Muscle layer of colon (tissue), 2 donors: ENCODE results near the gene CECR2.

Experiments
- H3K27ac ChIP-seq: one replicate; pipeline ENCODE4 v1.7.0; 2013; ENCODE audit warnings: low read depth, mild to moderate bottlenecking, low read length, moderate library complexity
- H3K27me3 ChIP-seq, 2 donors: one replicate each; pipeline ENCODE4 v1.7.0; 2013; ENCODE audit warnings: low read length in 2 of 2, mild to moderate bottlenecking in 2 of 2; ENCODE audit not compliant: insufficient read depth in 2 of 2, control insufficient read depth in 1 of 2
- H3K36me3 ChIP-seq: one replicate; pipeline ENCODE4 v1.7.0; 2013; ENCODE audit warnings: mild to moderate bottlenecking, low read length; ENCODE audit not compliant: insufficient read depth
- H3K4me1 ChIP-seq: one replicate; pipeline ENCODE4 v1.7.0; 2013; ENCODE audit warnings: mild to moderate bottlenecking, low read length; ENCODE audit not compliant: insufficient read depth
- H3K4me3 ChIP-seq, 2 donors: one replicate each; pipeline ENCODE4 v1.7.0; 2013; ENCODE audit warnings: low read length in 2 of 2, low read depth in 1 of 2, mild to moderate bottlenecking in 1 of 2, moderate library complexity in 1 of 2
- H3K9ac ChIP-seq: one replicate; pipeline ENCODE4 v1.7.0; 2013; ENCODE audit warnings: low read length
- H3K9me3 ChIP-seq: one replicate; pipeline ENCODE4 v1.7.0; 2013; ENCODE audit warnings: mild to moderate bottlenecking, low read length
- donor health status: abdominal sarcoma.
- donor health status: Adenocarcinoma of cecum.

CECR2 gene

GRCh38 chr22:17384612-17385330 lies 15.5 kb downstream of the CECR2 start:
- Histone ChIP-seq H3K9me3 (peaks cover 11% of the 10 kb centered on the region), H3K4me1 (no peaks in the 10 kb centered on the region), H3K9ac (no peak overlapping the region), H3K27ac (no peak overlapping the region), H3K4me3 (no peak overlapping the region), H3K36me3 (no peaks in the 10 kb centered on the region), H3K27me3 (no peaks in the 10 kb centered on the region)

DNA sequence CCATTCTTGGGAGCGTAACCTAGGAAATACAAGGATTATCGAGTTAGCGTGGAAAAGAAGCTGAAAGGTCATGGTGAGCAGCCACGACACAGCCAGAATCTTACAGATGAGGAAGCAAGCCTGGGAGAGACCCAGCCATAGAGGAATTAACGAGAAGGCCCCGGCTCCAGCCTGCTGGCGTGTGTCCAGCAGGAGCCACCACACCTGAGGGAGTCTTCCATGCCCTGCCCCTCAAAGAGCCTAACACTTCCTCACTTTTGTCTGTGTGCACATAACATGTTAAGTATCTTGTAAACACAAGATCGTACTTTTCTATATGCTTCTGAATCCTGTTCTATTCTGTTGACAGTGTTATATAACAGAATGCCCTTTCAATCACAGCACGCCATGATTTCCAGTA lies 18.1 kb downstream of the CECR2 start:
- Histone ChIP-seq H3K27ac (no peak overlapping the region), H3K9me3 (peaks cover 11% of the 10 kb centered on the region), H3K9ac (no peak overlapping the region)

GRCh38 chr22:17388235-17388634 lies 19.0 kb downstream of the CECR2 start:
- Histone ChIP-seq H3K27me3 (no peaks in the 10 kb centered on the region), H3K9me3 (peaks cover 11% of the 10 kb centered on the region), H3K27ac (no peak overlapping the region), H3K9ac (no peak overlapping the region), H3K4me3 (no peak overlapping the region), H3K4me1 (no peaks in the 10 kb centered on the region), H3K36me3 (no peaks in the 10 kb centered on the region)

More for the DNA sequence above, 18.1 kb downstream of the CECR2 start:
- Histone ChIP-seq H3K36me3 (no peaks in the 10 kb centered on the region), H3K4me1 (no peaks in the 10 kb centered on the region), H3K27me3 (no peaks in the 10 kb centered on the region), H3K4me3 (no peak overlapping the region)

- H3K4me1 ChIP-seq, result no peaks in the 10 kb centered on the region
Observed at GRCh38 chr22:17390087-17390486, 20.8 kb downstream of the CECR2 start.

GRCh38 chr22:17396516-17396915 lies 27.3 kb downstream of the CECR2 start:
- Histone ChIP-seq H3K4me1 (no peaks in the 10 kb centered on the region), H3K36me3 (no peaks in the 10 kb centered on the region), H3K27me3 (no peaks in the 10 kb centered on the region), H3K9me3 (no peaks in the 10 kb centered on the region), H3K27ac (no peak overlapping the region), H3K4me3 (no peak overlapping the region), H3K9ac (no peak overlapping the region)

More at GRCh38 chr22:17390087-17390486, 20.8 kb downstream of the CECR2 start:
- H3K27ac ChIP-seq, result no peak overlapping the region
- peaks cover 4% of the 10 kb centered on the region for H3K9me3 ChIP-seq
- no peaks in the 10 kb centered on the region for H3K36me3 ChIP-seq
- no peak overlapping the region for H3K4me3 ChIP-seq
- no peaks in the 10 kb centered on the region for H3K27me3 ChIP-seq
- no peak overlapping the region for H3K9ac ChIP-seq

DNA sequence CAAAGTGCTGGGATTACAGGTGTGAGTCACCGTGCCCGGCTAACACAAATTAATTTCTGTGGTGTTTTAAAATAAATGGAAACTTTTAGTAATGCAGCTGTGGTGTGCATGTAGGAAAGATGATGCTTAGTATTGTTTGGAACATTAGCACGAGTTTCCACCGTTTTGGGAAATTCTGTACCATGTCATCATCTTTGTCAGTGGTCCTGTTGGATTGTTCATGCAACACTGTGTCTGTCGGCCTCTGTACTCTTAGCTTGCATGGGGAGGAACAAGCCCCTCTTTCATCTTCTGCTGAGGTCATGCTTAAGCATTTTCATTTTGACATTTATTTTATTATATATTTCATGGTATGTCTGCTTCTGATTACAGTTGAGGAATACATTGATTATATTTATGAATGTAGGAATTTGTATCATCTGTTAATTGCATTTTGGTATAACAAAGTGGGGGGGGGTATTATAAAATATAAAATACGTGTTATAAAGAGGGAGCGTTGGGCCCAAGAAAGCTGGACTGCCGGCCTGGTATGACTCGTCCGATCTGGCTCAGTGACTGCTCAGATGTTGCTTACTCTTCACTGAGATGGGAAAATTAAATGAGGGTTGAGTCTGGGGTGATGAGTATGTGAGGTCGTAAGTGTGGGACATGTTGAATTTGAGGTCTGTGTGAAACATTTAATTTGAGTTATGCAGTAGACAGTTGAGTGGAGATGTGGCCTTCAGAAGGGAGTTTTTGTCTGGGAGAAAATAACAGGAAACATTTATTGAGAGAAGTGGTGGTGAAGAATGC lies 28.7 kb downstream of the CECR2 start:
- no peak overlapping the region for H3K4me3 ChIP-seq
- H3K9me3 ChIP-seq, result no peaks in the 10 kb centered on the region
- no peak overlapping the region for H3K9ac ChIP-seq
- no peaks in the 10 kb centered on the region for H3K36me3 ChIP-seq
- H3K4me1 ChIP-seq, result no peaks in the 10 kb centered on the region
- no peak overlapping the region for H3K27ac ChIP-seq
- no peaks in the 10 kb centered on the region for H3K27me3 ChIP-seq

DNA sequence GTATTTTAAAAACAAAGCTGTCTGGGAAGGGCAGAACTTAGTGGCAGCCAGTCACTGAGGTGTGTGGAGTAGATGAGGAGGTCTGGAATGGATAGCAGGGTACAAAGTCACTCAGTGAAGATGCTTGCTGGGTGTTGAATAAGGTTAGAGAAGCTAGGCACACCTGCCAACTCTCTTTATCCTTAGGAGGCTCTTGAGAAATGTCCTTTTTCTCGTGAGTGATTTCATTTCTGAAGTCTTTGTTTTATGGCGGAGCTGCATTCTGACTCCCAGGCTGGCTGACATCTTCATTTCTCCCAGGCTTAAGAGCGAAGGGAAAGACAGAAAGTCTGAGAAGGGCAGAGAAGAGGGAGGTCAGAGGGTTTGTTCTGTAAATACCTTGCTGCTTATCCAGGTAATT lies 31.0 kb downstream of the CECR2 start:
- Histone ChIP-seq H3K27me3 (no peaks in the 10 kb centered on the region), H3K4me3 (no peak overlapping the region), H3K4me1 (no peaks in the 10 kb centered on the region), H3K27ac (no peak overlapping the region), H3K36me3 (no peaks in the 10 kb centered on the region), H3K9me3 (no peaks in the 10 kb centered on the region), H3K9ac (no peak overlapping the region)

GRCh38 chr22:17401728-17402127 lies 32.5 kb downstream of the CECR2 start:
- Histone ChIP-seq H3K9ac (no peak overlapping the region), H3K4me1 (no peaks in the 10 kb centered on the region), H3K27ac (no peak overlapping the region), H3K27me3 (no peaks in the 10 kb centered on the region), H3K36me3 (no peaks in the 10 kb centered on the region), H3K4me3 (no peak overlapping the region), H3K9me3 (no peaks in the 10 kb centered on the region)

DNA sequence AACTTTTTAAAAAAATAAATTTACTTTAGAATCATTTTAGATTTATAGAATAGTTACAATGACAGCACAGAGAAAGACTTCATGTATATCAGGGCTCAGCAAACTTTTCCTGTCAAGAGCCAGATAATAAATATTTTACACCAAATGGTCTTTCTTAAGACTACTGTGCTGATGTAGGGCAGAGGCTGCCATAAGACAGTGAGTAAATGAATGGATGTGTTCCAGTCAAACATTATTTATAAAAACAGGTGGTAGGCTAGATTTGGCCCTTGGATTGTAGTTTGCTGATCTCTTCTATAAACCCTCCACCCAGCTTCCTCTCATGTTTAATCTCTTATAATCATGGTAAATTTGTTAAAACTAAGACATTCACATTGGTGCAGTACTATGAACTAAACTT lies 33.0 kb downstream of the CECR2 start:
- Histone ChIP-seq H3K36me3 (no peaks in the 10 kb centered on the region), H3K9me3 (no peaks in the 10 kb centered on the region), H3K4me1 (no peaks in the 10 kb centered on the region), H3K27me3 (no peaks in the 10 kb centered on the region), H3K9ac (no peak overlapping the region), H3K4me3 (no peak overlapping the region), H3K27ac (no peak overlapping the region)

GRCh38 chr22:17403906-17404305 lies 34.6 kb downstream of the CECR2 start:
- no peaks in the 10 kb centered on the region for H3K4me1 ChIP-seq
- H3K4me3 ChIP-seq, result no peak overlapping the region
- no peak overlapping the region for H3K27ac ChIP-seq
- no peaks in the 10 kb centered on the region for H3K36me3 ChIP-seq
- H3K9ac ChIP-seq, result no peak overlapping the region
- no peaks in the 10 kb centered on the region for H3K9me3 ChIP-seq
- no peaks in the 10 kb centered on the region for H3K27me3 ChIP-seq

DNA sequence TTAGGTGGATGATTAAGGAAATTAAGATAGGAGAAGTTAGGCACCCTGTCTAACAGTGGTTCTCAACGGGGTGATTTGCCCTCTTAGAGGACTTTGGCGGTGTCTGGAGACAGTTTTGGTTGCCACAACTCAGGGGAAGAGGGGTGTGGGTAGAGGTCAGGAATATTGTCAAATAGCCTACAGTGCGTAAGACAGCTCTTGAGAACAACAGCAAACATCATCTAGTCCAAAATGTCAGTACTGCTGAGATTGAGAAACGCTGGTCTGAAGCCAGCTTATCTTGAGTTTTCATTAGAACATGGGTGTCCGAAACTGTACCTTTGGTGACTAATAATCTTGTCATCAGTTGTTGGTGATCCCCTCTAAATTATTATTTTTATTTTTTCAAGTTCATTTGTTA lies 38.4 kb downstream of the CECR2 start:
- H3K4me1 ChIP-seq, result no peaks in the 10 kb centered on the region
- no peaks in the 10 kb centered on the region for H3K9me3 ChIP-seq
- H3K27ac ChIP-seq, result no peak overlapping the region

More for the DNA sequence above, 38.4 kb downstream of the CECR2 start:
- no peak overlapping the region for H3K9ac ChIP-seq
- H3K4me3 ChIP-seq, result no peak overlapping the region
- H3K36me3 ChIP-seq, result no peaks in the 10 kb centered on the region
- no peaks in the 10 kb centered on the region for H3K27me3 ChIP-seq
